Psoas muscle (tissue), 8 donors: ENCODE data around the gene ARSH. TPM values are rescaled to one million over a fixed set of nuclear protein-coding genes. Genes with fewer than 3 reads are reported as not detected.

Source experiments
- ATAC-seq, 4 donors: fragments of 200-7000 bp; cut with Tn5 transposase; one replicate each; pipeline ENCODE4 v1.9.1; 2020; ENCODE audit warnings: moderate library complexity in 3 of 4, mild to moderate bottlenecking in 2 of 4
- DNase-seq, 2 donors: peaks; one replicate each; pipeline ENCODE4 v3.0.0-alpha.2; 2020
- H3K27ac ChIP-seq: fragments of 200-600 bp; one replicate; pipeline ENCODE4 v1.8.0; 2022
- H3K27me3 ChIP-seq, 3 donors: fragments of 200-600 bp in 1 of 3; one replicate each; pipeline versions ENCODE4 v1.6.1 to v1.8.0; 2013 to 2022; ENCODE audit warnings: low read length in 2 of 3, mild to moderate bottlenecking in 2 of 3, moderate library complexity in 1 of 3; ENCODE audit not compliant: insufficient read depth in 3 of 3
- H3K36me3 ChIP-seq, 2 donors: fragments of 200-600 bp in 1 of 2; one replicate each; pipeline versions ENCODE4 v1.6.1 to v1.8.0; 2013 to 2022; ENCODE audit warnings: low read depth in 1 of 2, mild to moderate bottlenecking in 1 of 2, moderate library complexity in 1 of 2; ENCODE audit not compliant: insufficient read depth in 1 of 2
- H3K4me1 ChIP-seq: fragments of 200-600 bp; one replicate; pipeline ENCODE4 v1.8.0; 2022
- H3K4me3 ChIP-seq: fragments of 200-600 bp; one replicate; pipeline ENCODE4 v1.8.0; 2022; ENCODE audit warnings: mild to moderate bottlenecking
- H3K9me3 ChIP-seq: fragments of 200-600 bp; one replicate; pipeline ENCODE4 v1.8.0; 2022
- WGBS, 3 donors: extraction: QIAGEN DNeasy Blood & Tissue Kit; methylation state at CpG; one replicate each; pipeline versions ENCODE4 v1.1.6 to v1.1.7; 2013; 5-methylcytosine and 5-hydroxymethylcytosine counted together
- intact Hi-C, 2 donors: fragments of 100-400 bp; cut with DNase I; formaldehyde crosslinking; loops; one replicate each; pipeline versions ENCODE4 v1.11.0 to v1.14.2; 2022
- polyA plus RNA-seq, 3 donors: library from polyadenylated mRNA; stranded (reverse); fragments of 200-250 nt; gene quantifications; one replicate each; pipeline ENCODE4 v1.2.3, GENCODE V29; 2013
- total RNA-seq, 4 donors: library from RNA; stranded (reverse); fragmentation: NEBNext Ultra II Directional in 2 of 4; extraction: Animal tissue kit (Norgen Biotek cat#: 25700) in 2 of 4; gene quantifications; one replicate each; pipeline versions ENCODE4 v1.2.1 to v1.2.4, GENCODE V29; 2021 to 2023
- TF ChIP-seq, protein P1 (sequence below): fragments of 200-600 bp; IDR thresholded peaks from one replicate; pipeline ENCODE4 v1.8.0; 2022; ENCODE audit warnings: antibody characterized with exemption
- donor health status: healthy with polysubstance abuse.
- donor health status: DM: no; HTN: no; CAD: no; lungs with moderate emphysema.
- donor health status: Bipolar disorder and iron deficiency.
- donor health status: healthy.
- donor health status: DM: yes; HTN: yes; CAD: no.
- donor health status: DM: no; HTN: no; CAD: no.
- donor health status: DM: no; HTN: no; CAD: no.
- donor health status: DM: yes; HTN: yes; CAD: no.

Gene ARSH
- total and polyA plus RNA-seq, 7 donors: not detected

DNA sequence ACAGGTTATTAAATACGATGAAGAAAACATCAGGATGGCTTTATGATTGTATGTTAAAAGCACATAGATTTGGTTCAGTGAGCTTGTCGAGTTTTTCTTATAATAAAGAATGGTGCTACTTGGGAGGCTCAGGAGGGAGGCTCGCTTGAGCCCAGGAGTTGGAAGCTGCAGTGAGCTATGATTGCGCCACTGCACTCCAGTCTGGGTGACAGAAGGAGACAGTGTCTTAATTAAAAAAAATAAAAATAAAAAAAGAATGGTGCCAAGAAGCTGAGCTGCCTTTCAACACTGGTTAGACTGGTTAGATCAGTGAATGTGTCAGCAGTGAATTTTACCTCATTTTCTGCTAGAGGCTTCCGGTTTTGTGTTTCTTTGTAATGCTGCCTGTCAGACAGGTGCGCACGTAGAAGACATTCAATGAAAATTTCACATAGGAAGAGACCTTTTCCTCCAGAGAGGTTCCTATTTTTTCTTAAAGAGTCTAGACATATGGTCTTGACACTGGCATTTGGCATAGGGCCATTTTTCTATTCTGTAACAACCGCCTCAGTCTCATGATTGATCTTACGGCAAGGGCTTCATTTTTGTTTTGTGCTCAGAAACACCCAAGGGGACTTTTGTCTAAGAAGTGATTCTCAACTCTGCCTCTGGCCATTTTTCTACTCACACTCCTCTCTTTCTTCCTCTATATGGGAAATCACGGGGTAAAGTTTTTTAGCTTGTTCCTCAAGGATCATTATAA, 19.9 kb downstream of the ARSH start:
- WGBS, 3 donors: 57 to 63% (median 62%) methylated on average over 10 of the region's 10 CpGs
- Histone ChIP-seq H3K27me3 (no peaks in the 10 kb centered on the region), H3K36me3 (no peaks in the 10 kb centered on the region), H3K4me3 (no peak overlapping the region), H3K27ac (no peak overlapping the region), H3K9me3 (no peaks in the 10 kb centered on the region), H3K4me1 (no peaks in the 10 kb centered on the region)
- intact Hi-C loops: no loop called here
- TF ChIP-seq, protein P1, sequence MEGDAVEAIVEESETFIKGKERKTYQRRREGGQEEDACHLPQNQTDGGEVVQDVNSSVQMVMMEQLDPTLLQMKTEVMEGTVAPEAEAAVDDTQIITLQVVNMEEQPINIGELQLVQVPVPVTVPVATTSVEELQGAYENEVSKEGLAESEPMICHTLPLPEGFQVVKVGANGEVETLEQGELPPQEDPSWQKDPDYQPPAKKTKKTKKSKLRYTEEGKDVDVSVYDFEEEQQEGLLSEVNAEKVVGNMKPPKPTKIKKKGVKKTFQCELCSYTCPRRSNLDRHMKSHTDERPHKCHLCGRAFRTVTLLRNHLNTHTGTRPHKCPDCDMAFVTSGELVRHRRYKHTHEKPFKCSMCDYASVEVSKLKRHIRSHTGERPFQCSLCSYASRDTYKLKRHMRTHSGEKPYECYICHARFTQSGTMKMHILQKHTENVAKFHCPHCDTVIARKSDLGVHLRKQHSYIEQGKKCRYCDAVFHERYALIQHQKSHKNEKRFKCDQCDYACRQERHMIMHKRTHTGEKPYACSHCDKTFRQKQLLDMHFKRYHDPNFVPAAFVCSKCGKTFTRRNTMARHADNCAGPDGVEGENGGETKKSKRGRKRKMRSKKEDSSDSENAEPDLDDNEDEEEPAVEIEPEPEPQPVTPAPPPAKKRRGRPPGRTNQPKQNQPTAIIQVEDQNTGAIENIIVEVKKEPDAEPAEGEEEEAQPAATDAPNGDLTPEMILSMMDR: no peak
- DNase-seq (no peak), ATAC-seq (no peak)

- no peaks in the 10 kb centered on the region for H3K27me3 ChIP-seq
- TF ChIP-seq, protein P1: no peak
- 72 to 80% (median 79%) methylated on average over 13 of the region's 13 CpGs for WGBS, 3 donors
- no peak for DNase-seq
- no peak overlapping the region for H3K27ac ChIP-seq
- no peak overlapping the region for H3K4me3 ChIP-seq
- H3K4me1 ChIP-seq: no peaks in the 10 kb centered on the region
- H3K36me3 ChIP-seq: no peaks in the 10 kb centered on the region
- no peaks in the 10 kb centered on the region for H3K9me3 ChIP-seq
- intact Hi-C loops: no loop called here
- no peak for ATAC-seq
These were observed 22.8 kb downstream of the ARSH start for GRCh38 chrX:3029129-3029528.

GRCh38 chrX:3037218-3037617, 30.9 kb downstream of the ARSH start:
- 87 to 93% (median 90%) methylated on average over 3 of the region's 3 CpGs for WGBS, 3 donors
- Histone ChIP-seq H3K4me1 (no peaks in the 10 kb centered on the region), H3K36me3 (no peaks in the 10 kb centered on the region), H3K27ac (no peak overlapping the region), H3K4me3 (no peak overlapping the region), H3K27me3 (no peaks in the 10 kb centered on the region), H3K9me3 (no peaks in the 10 kb centered on the region)
- DNase-seq (no peak), ATAC-seq (no peak)
- TF ChIP-seq, protein P1: no peak
- intact Hi-C loops: no loop called here

DNA sequence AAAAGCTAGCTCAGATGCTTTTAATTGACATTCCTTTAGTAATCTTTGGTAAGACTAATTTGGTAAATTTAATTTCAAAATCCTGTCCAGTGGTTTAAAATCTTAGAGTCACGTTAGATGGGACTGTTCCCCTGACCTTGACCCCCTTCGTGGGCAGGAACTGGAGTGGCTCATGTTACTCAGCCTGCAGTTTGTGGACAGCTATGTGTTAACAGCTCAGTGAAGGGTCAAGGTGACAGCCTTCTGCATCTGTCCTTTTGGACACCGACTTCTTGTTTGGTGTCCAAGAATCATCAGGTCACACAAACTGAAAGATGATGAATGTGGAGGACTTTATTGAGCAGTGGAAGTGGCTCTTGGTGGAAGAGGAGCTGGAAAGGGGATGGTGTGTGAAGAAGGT, 37.9 kb downstream of the ARSH start:
- intact Hi-C loops: no loop called here
- Histone ChIP-seq H3K27ac (no peak overlapping the region), H3K4me1 (no peaks in the 10 kb centered on the region), H3K27me3 (no peaks in the 10 kb centered on the region), H3K4me3 (no peak overlapping the region), H3K36me3 (no peaks in the 10 kb centered on the region), H3K9me3 (no peaks in the 10 kb centered on the region)
- ATAC-seq (no peak), DNase-seq (no peak)
- WGBS, 3 donors: 23 to 33% (median 24%) methylated on average over 3 of the region's 3 CpGs
- TF ChIP-seq, protein P1: no peak

GRCh38 chrX:3044671-3045070, 38.3 kb downstream of the ARSH start:
- Histone ChIP-seq H3K27ac (no peak overlapping the region), H3K36me3 (no peaks in the 10 kb centered on the region), H3K4me1 (no peaks in the 10 kb centered on the region), H3K9me3 (no peaks in the 10 kb centered on the region), H3K27me3 (no peaks in the 10 kb centered on the region), H3K4me3 (no peak overlapping the region)
- TF ChIP-seq, protein P1: no peak
- no peak for DNase-seq
- WGBS, 3 donors: 26 to 39% (median 36%) methylated on average over 5 to 6 of the region's 6 CpGs
- intact Hi-C loops: no loop called here
- no peak for ATAC-seq
